Heart right ventricle (tissue), 16 donors: Measurements from ENCODE around the gene IL1R1. TPM values are rescaled to one million over a fixed set of nuclear protein-coding genes. Genes with fewer than 3 reads are reported as not detected.

Experiments
- ATAC-seq, 8 donors: fragments of 200-7000 bp; cut with Tn5 transposase; one replicate each; pipeline ENCODE4 v1.9.1; 2020; ENCODE audit warnings: mild to moderate bottlenecking in 8 of 8, moderate library complexity in 8 of 8, moderate number of reproducible peaks in 1 of 8
- DNase-seq, 2 donors: peaks; one replicate each; pipeline ENCODE4 v3.0.0-alpha.2; 2020
- H3K27ac ChIP-seq, 10 donors: fragments of 200-600 bp; sonication (generic) in 2 of 10; one replicate each; pipeline versions ENCODE4 v1.5.0 to v1.8.0; 2020 to 2022; ENCODE audit warnings: mild to moderate bottlenecking in 3 of 10
- H3K27me3 ChIP-seq, 7 donors: fragments of 200-600 bp; one replicate each; pipeline ENCODE4 v1.8.0; 2021 to 2022; ENCODE audit warnings: mild to moderate bottlenecking in 2 of 7
- H3K36me3 ChIP-seq, 9 donors: fragments of 200-600 bp; sonication (generic) in 1 of 9; one replicate each; pipeline versions ENCODE4 v1.5.0 to v1.8.0; 2020 to 2022; ENCODE audit warnings: mild to moderate bottlenecking in 2 of 9
- H3K4me1 ChIP-seq, 9 donors: fragments of 200-600 bp; sonication (generic) in 1 of 9; one replicate each; pipeline versions ENCODE4 v1.5.0 to v1.8.0; 2020 to 2022; ENCODE audit warnings: mild to moderate bottlenecking in 4 of 9
- H3K4me3 ChIP-seq, 10 donors: fragments of 200-600 bp; sonication (generic) in 2 of 10; one replicate each; pipeline versions ENCODE4 v1.5.0 to v1.8.0; 2020 to 2022; ENCODE audit warnings: mild to moderate bottlenecking in 7 of 10, moderate library complexity in 2 of 10
- H3K9me3 ChIP-seq, 11 donors: fragments of 200-600 bp in 10 of 11; sonication (generic) in 2 of 11; one replicate each; pipeline versions ENCODE4 v1.5.0 to v1.8.0; 2013 to 2022; ENCODE audit warnings: mild to moderate bottlenecking in 2 of 11, control low read depth in 1 of 11, moderate library complexity in 1 of 11
- CTCF ChIP-seq, 9 donors: fragments of 200-600 bp; sonication (generic) in 2 of 9; IDR thresholded peaks; one replicate each; pipeline versions ENCODE4 v1.5.0 to v1.8.0; 2021 to 2022; ENCODE audit warnings: antibody characterized with exemption in 9 of 9, mild to moderate bottlenecking in 5 of 9, moderate library complexity in 1 of 9
- WGBS, 2 donors: extraction: QIAGEN DNeasy Blood & Tissue Kit; methylation state at CpG; one replicate each; pipeline ENCODE4 v1.1.7; 2013; ENCODE audit warnings: inconsistent platforms in 1 of 2; 5-methylcytosine and 5-hydroxymethylcytosine counted together
- intact Hi-C, 10 donors: fragments of 100-400 bp; cut with DNase I; formaldehyde crosslinking; loops; one replicate each; pipeline versions ENCODE4 v1.11.1 to v1.14.2; 2022
- polyA plus RNA-seq, 2 donors: library from polyadenylated mRNA; stranded (reverse); fragments of 200-250 nt; gene quantifications; one replicate each; pipeline ENCODE4 v1.2.3, GENCODE V29; 2013
- total RNA-seq, 10 donors: library from RNA; stranded (reverse); fragmentation: NEBNext Ultra II Directional in 3 of 10; extraction: Animal tissue kit (Norgen Biotek cat#: 25700) in 3 of 10; gene quantifications; one replicate each; pipeline versions ENCODE4 v1.2.1 to v1.2.4, GENCODE V29; 2021 to 2023
- donor health status: Arrhythmogenic right ventricular cardiomyopathy.
- donor health status: ischemic (EF 13 %, LVEDD 7.1; RV severe dilation, severe dysfunction).
- donor health status: healthy with polysubstance abuse.
- donor health status: DM: no; HTN: yes; CAD: no.
- donor health status: DM: no; HTN: no; CAD: no.
- donor health status: ischemic (EF 25% LVEDD 6.9; RV normal size, moderate dysfunction).
- donor health status: ischemic (EF 25% LVEDD 5.7; RV mildly dilated, moderate dysfunction).
- donor health status: healthy.
- donor health status: DM: yes; HTN: yes; CAD: no.
- donor health status: Ischemic cardiomyopathy.
- donor health status: ischemic (EF 35%, LVEDD 5.7; RV mildly dilated, moderate dysfunction).
- donor health status: nonischemic (EF 11% LVEDD 7.7; RV severe dilation, severe dysfunction).
- donor health status: DM: yes; HTN: yes; CAD: no.
- donor health status: PGD.
- donor health status: ischemic (EF 29% LVEDD 5.4; RV normal size, mild dysfunction).
- donor health status: nonischemic (EF 23%, LVEDD 6.1; RV moderate dilation, normal function).

IL1R1 gene
- total and polyA plus RNA-seq, 12 donors: 5.7 to 47.0 (median 18.6) TPM

- H3K36me3 ChIP-seq: no peaks in the 10 kb centered on the region
- no peak overlapping the region for H3K4me3 ChIP-seq
- 90 to 95% methylated on average over 10 of the region's 10 CpGs for WGBS, 2 donors
- DNase-seq (no peak), ATAC-seq (no peak)
- TF ChIP-seq CTCF (IDR thresholded peaks at IDR 0.05): no peak
- peaks cover 0 to 30% (median 3%) of the 10 kb centered on the region in 7 donors for H3K27me3 ChIP-seq
- H3K4me1 ChIP-seq: peaks cover 0 to 16% (median 7%) of the 10 kb centered on the region in 9 donors
- H3K27ac ChIP-seq: no peak overlapping the region
- intact Hi-C loops: no loop called here
- no peaks in the 10 kb centered on the region for H3K9me3 ChIP-seq
These were observed 48.0 kb downstream of the IL1R1 start for GRCh38 chr2:102190430-102191107.

- Histone ChIP-seq H3K27me3 (peaks cover 0 to 30% (median 3%) of the 10 kb centered on the region in 7 donors), H3K9me3 (no peaks in the 10 kb centered on the region), H3K36me3 (no peaks in the 10 kb centered on the region), H3K4me1 (peaks cover 0 to 16% (median 7%) of the 10 kb centered on the region in 9 donors), H3K27ac (no peak overlapping the region), H3K4me3 (no peak overlapping the region)
- ATAC-seq: no peak
- DNase-seq: no peak
- WGBS, 2 donors: 93 to 100% methylated on average over 1 of the region's 1 CpG
- no peak for TF ChIP-seq CTCF (IDR thresholded peaks at IDR 0.05)
- intact Hi-C loops: no loop called here
These were observed 49.0 kb downstream of the IL1R1 start for GRCh38 chr2:102191501-102191900.

DNA sequence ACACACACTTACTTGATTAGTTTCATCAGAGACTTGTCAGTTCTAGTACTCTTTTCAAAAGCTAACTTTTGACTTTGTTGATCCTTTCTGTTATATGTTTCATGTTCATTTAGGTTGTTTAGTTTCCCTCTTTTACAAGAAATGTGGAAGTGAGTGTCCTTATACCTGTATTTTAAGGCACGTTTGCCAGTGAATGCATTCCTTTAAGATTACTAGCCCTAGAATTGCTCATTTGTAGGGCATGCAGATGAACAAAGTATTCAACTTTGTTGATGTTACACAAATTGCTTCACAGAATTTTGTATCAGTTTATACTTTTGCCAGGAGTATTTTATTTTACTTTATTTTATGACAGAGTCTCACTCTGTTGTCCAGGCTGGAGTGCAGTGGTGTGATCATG is 50.5 kb downstream of the IL1R1 start:
- 93 to 94% methylated on average over 1 of the region's 1 CpG for WGBS, 2 donors
- intact Hi-C loops: no loop called here
- Histone ChIP-seq H3K9me3 (no peaks in the 10 kb centered on the region), H3K27ac (no peak overlapping the region), H3K4me3 (no peak overlapping the region), H3K36me3 (no peaks in the 10 kb centered on the region), H3K4me1 (peaks cover 0 to 1% (median 0%) of the 10 kb centered on the region in 9 donors), H3K27me3 (peaks cover 0 to 20% (median 0%) of the 10 kb centered on the region in 7 donors)
- no peak for DNase-seq
- ATAC-seq: no peak
- no peak for TF ChIP-seq CTCF (IDR thresholded peaks at IDR 0.05)

DNA sequence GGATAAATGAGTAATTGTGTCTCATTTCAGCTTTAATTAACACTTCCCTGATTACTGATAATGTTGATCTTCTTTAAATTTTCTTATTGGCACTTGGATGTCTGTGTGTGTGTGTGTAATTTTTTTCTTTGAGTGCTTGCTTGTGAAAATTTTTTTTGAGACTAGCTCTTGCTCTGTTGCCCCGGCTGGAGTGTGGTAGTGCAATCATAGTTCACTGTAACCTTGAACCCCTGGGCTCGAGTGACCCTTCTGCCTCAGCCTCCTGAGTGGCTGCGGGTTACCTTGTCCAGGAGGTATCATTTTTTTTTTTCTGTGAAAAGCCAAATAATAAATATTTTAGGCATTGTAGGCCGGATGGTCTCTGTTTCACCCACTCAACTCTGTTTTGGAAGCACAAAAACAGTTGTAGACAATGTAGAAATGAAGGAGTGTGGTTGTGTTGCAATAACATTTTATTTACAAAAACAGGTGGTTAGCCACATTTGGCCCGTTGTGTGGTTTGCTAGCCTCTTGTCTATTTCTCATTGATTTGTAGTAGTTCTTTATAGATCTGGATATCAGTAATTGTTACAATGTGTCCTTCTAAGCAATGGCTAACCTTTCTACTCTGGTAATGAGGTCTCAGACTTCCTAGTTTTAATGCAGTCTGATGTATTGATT is 52.2 kb downstream of the IL1R1 start:
- Histone ChIP-seq H3K36me3 (no peaks in the 10 kb centered on the region), H3K27ac (no peak overlapping the region), H3K9me3 (no peaks in the 10 kb centered on the region), H3K4me3 (no peak overlapping the region), H3K4me1 (no peaks in the 10 kb centered on the region), H3K27me3 (peaks cover 0 to 20% (median 0%) of the 10 kb centered on the region in 7 donors)
- 70 to 90% methylated on average over 5 of the region's 5 CpGs for WGBS, 2 donors
- TF ChIP-seq CTCF (IDR thresholded peaks at IDR 0.05): no peak
- no peak for DNase-seq
- no peak for ATAC-seq
- intact Hi-C loops: no loop called here
